ENCODE results near the gene HOXD13.

The HOXD13 gene

GRCh38 chr2:176096243-176096985 lies 3.9 kb downstream of the HOXD13 start:
- TF ChIP-seq CTCF (IDR thresholded peaks at IDR 0.05; ENCODE audit: low read depth, low read length) = no peak
- peaks cover 96% of the 10 kb centered on the region for H3K27me3 ChIP-seq
- DNase-seq = no peak
- H3K9me3 ChIP-seq = no peaks in the 10 kb centered on the region
- peaks cover 3% of the 10 kb centered on the region; the same call in 1 of the 2 replicates for H3K4me1 ChIP-seq
- H3K36me3 ChIP-seq = no peaks in the 10 kb centered on the region
- H3K4me3 ChIP-seq (ENCODE audit: low read depth, low read length) = peak overlapping the region; percentile 52

- DNase-seq = peak; percentile 73
- Histone ChIP-seq H3K36me3 (no peaks in the 10 kb centered on the region), H3K4me1 (peaks cover 3% of the 10 kb centered on the region; the same call in 1 of the 2 replicates), H3K27me3 (peaks cover 97% of the 10 kb centered on the region), H3K4me3 (ENCODE audit: low read depth, low read length) (peak overlapping the region; percentile 52), H3K9me3 (no peaks in the 10 kb centered on the region)
- TF ChIP-seq CTCF (IDR thresholded peaks at IDR 0.05; ENCODE audit: low read depth, low read length) = peak; percentile 73
Observed at GRCh38 chr2:176096986-176097819, 4.7 kb downstream of the HOXD13 start.

GRCh38 chr2:176097820-176098365 lies 5.4 kb downstream of the HOXD13 start:
- H3K36me3 ChIP-seq = no peaks in the 10 kb centered on the region
- no peak for TF ChIP-seq CTCF (IDR thresholded peaks at IDR 0.05; ENCODE audit: low read depth, low read length)
- H3K9me3 ChIP-seq = no peaks in the 10 kb centered on the region
- H3K4me1 ChIP-seq = peaks cover 3% of the 10 kb centered on the region; the same call in 1 of the 2 replicates
- DNase-seq = no peak
- H3K4me3 ChIP-seq (ENCODE audit: low read depth, low read length) = peak overlapping the region; percentile 52
- peaks cover 98% of the 10 kb centered on the region for H3K27me3 ChIP-seq

GRCh38 chr2:176098366-176099158 lies 6.0 kb downstream of the HOXD13 start:
- no peaks in the 10 kb centered on the region for H3K9me3 ChIP-seq
- peaks cover 3% of the 10 kb centered on the region; the same call in 1 of the 2 replicates for H3K4me1 ChIP-seq
- peaks cover 97% of the 10 kb centered on the region for H3K27me3 ChIP-seq
- H3K36me3 ChIP-seq = no peaks in the 10 kb centered on the region
- no peak for DNase-seq
- H3K4me3 ChIP-seq (ENCODE audit: low read depth, low read length) = peak overlapping the region; percentile 52
- TF ChIP-seq CTCF (IDR thresholded peaks at IDR 0.05; ENCODE audit: low read depth, low read length) = no peak

GRCh38 chr2:176099159-176099727 lies 6.7 kb downstream of the HOXD13 start:
- peaks cover 3% of the 10 kb centered on the region; the same call in 1 of the 2 replicates for H3K4me1 ChIP-seq
- H3K9me3 ChIP-seq = no peaks in the 10 kb centered on the region
- peak overlapping the region; percentile 26 for H3K4me3 ChIP-seq (ENCODE audit: low read depth, low read length)
- no peak for TF ChIP-seq CTCF (IDR thresholded peaks at IDR 0.05; ENCODE audit: low read depth, low read length)
- H3K27me3 ChIP-seq = peaks cover 96% of the 10 kb centered on the region
- no peaks in the 10 kb centered on the region for H3K36me3 ChIP-seq
- DNase-seq = no peak

Data from BE2C (cell line).